Stimulated activated naive CD4-positive, alpha-beta T cell treated with Interleukin-2 at 50 U/mL for 16 hours (primary cell): ENCODE results near the gene SOAT2.
"Not testable (repeated sequence)": the region's sequence is repeated elsewhere in the genome, so short reads cannot be mapped to it uniquely, and the experiment has no call there.

Source experiments
- DNase-seq: peaks from one replicate; lab custom pipeline; 2025; lab: John Stamatoyannopoulos, UW

SOAT2 gene

DNA sequence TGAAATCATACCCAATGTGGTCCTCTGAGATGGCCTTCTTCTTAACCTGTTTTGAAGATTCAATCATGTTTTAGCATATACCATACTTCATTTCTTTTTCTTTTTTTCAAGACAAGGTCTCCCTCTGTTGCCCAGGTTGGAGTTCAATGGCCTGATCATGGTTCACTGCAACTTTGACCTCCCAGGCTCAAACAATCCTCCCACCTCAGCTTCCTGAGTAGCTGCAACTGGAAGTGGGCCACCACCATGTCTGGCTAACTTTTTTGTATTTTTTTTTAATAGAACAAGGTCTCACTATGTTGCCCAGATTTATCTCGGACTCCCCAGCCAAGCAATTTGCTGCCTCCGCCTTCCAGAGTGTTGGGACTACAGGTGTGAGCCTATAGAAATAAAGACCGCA is 30.4 kb downstream of the SOAT2 start:
- DNase-seq = no peak

DNA sequence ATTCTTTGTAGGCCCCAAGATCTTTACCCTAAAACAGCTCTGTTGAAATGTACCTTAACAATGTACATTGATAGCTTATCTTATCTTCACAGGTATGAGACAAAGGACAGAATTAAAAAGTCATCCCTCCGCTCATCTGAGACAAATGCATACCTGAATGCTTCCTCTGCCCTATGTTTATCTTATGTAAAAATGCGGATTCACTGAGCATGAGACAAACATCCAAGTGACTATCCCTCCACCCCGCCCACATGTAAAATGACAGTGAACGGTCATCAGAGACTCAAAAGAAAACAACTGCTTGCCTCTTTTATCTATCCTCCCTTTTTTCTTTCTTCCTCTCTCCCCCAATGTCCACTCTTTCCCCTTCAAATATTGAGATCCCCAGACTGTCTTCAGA is 40.1 kb downstream of the SOAT2 start:
- no peak for DNase-seq

DNA sequence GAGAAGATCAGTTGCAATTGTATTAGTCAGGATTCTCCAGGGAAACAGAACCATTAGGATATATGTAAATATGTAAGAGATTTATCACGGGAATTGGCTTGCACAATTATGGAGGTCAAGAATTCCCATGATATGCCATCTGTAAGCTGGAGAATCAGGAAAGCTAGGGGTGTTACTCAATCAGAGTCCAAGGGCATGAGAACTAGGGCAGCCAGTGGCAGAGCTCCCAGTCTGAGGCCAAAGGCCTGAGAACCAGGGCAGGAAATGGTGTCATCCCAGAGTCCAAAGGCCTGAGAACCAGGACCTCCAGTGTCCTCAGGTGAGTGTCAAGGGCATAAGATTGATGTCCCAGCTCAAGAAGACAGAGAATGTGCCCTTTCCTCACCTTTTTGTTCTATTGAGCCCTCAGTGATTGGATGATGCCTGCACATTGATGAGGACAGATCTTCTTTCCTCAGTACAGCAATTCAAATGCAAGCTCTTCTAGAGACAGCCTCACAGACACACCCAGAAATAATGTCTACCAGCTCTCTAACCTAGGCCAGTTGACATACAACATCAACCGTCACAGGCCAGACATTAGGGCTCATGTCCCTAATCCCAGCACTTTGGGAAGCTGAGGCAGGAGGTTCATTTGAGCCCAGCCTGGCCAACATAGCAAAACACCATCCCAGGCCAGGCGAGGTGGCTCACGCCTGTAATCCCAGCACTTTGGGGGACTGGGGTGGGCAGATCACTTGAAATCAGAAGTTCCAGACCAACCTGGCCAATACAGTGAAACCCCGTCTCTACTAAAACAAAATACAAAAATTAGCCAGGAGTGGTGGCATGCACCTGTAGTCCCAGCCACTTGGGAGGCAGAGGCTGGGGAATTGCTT is 42.3 kb downstream of the SOAT2 start:
- DNase-seq = no peak

DNA sequence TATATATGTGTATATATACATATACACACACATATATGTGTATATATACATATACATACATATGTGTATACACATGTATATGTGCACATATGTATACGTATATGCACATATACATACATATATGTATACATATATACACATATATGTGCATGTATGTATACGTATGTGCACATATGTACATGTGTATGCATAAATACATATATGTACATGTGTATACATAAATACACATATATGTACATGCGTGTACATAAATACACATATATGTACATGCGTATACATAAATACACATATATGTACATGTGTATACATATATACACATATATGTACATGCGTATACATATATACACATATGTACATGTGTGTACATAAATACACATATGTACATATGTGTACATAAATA is 43.9 kb downstream of the SOAT2 start:
- no peak for DNase-seq

DNA sequence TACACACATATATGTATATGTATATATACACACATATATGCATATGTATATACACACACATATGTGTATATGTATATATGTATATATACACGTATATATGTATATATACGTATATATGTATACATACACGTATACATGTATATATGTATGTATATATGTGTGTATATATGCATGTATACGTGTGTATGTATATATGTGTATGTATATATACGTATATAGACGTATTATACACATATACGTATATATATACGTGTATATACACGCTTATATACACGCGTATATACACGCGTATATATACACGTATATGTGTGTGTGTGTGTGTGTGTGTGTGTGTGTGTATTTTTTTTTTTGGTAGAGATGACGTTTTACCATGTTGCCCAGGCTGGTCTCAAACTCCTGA is 44.4 kb downstream of the SOAT2 start:
- no peak for DNase-seq

DNA sequence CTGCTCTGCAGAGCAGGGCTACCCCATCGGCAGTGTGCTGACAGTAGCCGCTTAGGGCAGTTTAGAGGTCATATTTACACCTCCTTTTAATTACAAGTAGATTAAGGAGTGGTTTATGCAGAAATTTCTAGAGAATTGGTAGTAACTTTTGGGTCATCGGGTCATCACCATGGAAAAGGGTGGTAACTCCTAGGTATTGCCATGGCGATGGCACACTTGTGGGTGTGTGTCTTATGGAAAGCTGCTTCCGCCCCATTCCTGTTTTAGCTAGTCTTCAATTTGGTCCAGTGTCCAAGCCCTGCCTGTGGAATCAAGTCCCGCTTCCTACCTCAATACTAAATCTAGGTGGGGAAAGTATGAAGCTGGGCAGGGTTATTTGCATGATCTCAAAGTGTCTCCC is 47.8 kb downstream of the SOAT2 start:
- DNase-seq = no peak

DNA sequence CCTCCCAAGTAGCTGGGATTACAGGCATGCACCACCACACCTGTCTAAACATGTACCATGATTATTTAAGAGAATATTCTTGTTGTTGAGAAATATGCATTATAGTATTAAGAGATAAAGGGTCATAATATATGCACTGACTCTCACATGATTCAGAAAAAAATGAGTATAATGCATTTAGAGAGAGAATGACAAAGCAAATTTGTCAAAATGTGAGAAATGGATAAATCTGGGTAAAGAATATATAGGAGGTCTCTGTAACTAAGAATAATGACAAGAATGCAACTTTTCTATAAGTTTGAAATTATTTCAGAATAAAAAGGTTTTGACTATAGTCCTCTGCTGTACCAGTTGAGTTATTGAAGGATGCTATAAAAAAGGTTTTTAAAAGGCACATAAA is 49.1 kb downstream of the SOAT2 start:
- DNase-seq = no peak

DNA sequence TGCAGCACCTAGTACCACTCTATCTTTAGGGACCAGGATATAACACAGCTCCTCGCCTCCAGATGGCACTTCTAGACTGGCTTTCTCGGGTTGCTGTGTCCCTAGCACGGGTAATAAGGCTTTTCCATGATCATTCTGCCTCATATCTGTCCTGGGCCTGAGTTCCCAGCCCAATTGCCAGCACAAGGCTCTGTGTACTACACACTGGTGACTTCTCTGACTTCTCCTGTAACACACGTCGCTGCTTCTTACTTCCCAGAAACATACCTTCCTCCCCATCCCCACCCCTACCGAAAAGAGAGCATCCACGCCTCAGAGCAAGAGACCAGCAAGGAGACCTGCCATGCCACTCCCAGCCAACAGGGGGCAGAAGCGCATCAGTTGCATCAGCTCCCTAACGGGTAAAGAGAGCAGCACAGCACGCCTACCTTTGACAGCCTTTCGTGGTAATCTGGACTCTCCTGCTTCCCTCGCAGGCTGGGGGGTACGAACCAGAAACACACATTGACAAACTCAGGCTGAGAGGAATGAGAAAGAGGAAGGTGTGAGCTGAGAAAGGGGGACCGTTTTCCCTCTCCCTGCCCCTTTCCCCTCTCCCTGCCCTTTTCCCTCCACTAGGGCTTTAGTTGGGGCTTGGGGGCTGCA is 56.0 kb downstream of the SOAT2 start:
- peak; percentile 87 for DNase-seq

DNA sequence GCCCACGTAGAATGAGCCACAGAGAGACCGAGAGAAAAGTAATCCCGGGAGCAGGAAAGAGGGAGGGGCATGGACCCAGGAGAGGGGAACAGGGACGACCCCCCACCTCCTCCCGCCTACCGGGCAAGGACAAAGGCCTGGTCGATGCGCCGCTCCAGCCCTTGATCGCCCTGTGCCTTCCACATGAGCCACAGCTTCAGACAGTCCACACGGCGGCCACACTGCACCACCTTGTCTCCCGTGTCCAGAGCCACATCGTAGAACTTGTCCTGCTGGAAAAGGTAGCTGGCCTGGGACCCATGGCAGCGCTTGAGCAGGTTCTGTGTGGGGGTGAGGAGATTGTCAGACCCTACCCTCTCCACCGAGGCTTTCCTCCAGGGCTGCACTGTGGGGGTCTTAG is 56.7 kb downstream of the SOAT2 start:
- no peak for DNase-seq

DNA sequence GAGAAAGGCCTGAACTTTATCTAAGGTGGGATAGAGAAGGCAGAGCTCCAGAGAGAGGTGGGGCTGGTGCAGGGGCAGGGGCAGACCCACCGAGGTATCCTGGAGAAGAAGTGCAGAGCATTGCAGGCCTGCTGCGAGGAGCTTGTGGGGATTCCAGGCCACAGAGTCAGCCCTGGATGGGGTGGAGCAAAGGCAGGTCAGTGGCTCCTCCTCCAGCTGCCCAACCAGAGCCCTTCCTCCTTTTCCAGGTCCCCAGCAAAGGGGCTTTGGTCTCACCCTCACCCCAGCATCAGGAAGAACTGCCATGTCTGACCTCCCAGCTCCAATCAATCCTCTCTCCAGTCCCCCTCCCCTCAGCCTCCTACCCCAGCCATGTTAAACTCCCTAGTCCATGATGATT is 57.4 kb downstream of the SOAT2 start:
- no peak for DNase-seq

DNA sequence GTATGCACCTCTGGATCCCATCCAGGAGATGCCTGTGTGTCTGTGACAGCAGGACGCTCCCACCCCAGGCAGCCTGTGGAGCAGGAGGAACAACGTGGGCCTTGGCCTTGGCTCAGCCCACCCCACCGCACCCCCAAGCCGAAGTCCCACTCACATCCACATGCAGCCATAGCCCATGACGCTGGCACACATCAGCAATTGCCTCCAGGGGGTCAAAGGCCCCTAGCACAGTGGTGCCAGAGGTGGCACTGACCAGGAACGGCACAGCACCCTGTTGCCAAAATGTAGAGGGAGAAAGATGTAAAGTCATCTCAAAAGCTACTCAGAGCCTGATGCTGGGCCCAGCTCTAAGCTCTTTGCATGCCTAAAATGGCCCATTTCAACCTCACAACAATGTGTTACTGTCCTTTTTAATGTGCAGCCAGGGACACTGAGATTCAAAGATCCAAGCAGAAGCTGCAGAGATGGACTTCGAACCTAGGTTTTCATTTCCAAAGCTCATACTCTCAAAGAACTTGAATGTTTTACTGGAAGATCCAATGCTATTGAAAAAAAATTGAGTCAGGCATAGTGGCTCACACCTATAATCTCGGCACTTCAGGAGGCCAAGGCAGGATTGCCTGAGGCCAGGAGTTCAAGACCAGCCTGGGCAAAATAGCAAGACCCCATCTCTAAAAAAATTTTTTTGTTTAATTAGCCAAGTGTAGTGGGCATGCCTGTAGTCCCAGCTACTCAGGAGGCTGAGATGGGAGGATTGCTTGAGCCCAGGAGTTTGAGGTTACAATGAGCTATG is 58.0 kb downstream of the SOAT2 start:
- DNase-seq = no peak

DNA sequence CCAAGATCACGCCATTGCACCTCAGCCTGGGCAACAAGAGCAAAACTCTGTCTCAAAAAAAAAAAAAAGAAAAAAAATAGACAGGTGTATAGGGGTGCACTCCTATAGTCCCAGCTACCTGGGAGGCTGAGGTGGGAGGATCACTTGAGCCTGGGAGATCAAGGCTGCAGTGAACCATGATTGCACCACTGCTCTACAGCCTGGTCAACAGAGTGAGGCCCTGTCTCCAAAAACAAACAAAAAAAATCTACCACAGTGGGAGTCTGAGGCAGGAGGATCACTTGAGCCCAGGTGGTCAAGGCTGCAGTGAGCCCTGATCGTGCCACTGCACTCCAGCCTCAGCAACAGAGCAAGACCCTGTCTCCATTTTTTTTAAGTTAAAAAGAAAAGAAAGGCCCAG is 59.7 kb downstream of the SOAT2 start:
- not testable (repeated sequence) for DNase-seq

DNA sequence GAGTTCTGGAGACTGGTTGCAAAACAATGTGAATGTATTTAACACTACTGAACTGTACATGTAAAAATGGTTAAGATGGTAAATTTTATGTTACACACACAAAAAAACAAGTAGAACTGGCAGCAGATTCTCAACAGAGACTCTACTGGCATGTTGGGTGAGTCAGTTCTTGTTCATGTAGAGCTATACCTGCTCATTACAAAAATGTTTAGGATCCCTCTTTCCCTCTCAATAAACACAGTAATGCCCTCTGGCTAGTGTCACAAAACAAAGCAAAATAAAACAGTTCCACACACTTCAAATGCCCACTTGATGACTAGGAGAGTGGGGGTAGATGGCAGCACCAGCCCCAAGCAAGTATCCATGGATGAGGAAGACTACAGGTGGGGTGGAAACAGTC is 63.6 kb downstream of the SOAT2 start:
- DNase-seq = no peak

DNA sequence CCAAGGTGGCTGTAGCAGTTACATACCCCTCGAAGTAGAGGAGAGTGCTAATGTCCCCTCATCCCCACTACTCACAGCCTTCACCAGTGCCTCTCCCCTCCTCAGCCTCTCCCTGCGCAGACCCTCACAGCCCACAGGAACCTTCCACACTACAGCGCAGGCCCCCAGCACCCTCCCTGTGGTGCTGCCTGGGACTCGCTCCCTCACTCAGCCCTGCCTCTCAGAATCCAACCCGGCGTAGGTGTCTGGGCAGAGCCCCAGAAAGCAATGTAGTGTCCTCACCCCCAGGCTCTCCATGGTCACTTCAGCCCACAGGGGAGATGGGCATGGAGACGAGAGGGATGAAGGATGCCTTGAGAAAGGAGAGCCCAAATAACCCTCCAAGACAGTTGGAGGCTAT is 66.4 kb downstream of the SOAT2 start:
- DNase-seq = no peak

DNA sequence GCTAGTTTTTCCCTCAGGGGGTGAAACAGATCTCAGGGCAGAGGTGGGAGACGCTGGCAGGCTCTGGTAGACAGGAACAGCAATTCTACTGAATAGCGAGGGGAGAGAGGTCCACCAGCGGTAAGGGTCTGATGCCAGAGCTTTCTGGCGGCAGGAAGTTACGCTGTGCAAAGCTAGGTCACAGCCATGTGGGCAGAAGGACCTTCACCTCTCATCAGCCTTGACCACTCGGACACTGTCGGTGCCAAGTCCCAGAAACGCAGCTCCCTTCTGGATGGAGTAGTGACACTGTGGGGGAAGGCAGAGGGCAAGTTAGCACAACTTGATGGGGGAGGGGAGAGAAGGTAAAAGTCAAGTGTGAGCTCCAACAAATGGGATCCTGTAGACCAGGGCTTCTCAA is 66.9 kb downstream of the SOAT2 start:
- no peak for DNase-seq

DNA sequence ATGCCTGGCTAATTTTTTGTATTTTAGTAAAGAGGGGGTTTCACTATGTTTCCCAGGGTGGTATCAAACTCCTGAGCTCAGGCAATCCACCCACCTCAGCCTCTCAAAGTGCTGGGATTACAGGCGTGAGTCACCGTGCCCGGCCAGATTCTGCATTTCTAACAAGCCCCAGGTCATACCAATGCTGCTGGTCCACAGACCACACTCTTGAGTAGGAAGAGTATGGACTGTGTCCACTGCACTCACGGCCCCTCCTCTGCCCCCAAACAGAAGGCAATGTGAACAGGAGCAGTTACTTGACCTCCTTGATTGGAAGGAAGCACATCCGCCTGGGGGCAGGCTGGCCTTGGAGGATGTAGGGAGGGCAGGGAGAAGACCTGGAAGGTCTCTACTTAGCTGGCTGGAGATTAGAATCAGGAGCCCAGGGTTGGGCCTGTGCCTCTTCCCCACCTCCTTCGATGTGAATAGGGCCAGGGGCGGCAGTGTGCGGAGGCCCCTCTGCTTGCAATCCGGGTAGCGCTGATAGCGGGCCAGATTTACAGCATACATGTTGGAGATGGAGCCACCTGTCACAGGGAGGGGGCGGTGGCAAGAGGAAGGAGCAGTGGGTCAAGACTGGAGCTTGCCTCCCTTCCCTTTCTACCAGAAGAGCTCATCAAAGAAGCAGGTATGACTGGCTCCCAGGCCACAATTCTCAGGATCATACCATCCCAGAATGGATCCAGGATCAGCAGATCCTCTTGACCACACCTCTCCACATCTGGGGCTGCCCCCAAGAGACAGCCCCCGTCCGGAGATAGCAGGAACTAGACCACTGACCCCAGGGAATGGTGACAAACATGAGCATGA is 67.8 kb downstream of the SOAT2 start:
- no peak for DNase-seq

DNA sequence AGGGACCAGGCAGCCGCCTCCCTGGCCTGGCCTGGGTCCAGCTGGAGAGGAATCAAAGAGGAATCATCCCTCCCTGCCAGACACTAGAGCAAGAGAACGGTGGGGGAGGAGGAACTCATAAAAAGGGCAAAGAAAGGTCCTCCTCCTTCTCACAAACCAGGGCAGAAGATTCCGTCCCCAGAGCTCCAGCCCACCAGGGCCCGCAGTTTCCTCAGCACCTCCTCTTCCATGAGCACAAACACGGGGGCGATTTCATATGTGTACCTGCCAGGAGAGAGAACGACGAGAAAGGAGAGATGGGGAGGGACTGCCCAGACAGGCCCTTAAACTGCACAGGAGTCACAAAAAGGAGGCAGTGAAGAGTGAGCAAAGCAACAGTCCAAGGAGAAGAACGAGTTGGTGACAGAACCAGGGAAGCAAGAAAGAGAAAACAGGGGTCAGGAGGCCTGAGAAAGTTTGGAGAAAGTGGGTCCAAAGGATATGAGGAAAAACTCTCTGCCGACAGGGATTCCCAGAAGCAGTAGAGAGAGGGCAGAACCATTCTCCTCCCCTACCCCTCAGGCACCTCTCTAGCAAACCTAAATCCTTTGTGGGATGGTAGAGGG is 68.5 kb downstream of the SOAT2 start:
- no peak for DNase-seq

DNA sequence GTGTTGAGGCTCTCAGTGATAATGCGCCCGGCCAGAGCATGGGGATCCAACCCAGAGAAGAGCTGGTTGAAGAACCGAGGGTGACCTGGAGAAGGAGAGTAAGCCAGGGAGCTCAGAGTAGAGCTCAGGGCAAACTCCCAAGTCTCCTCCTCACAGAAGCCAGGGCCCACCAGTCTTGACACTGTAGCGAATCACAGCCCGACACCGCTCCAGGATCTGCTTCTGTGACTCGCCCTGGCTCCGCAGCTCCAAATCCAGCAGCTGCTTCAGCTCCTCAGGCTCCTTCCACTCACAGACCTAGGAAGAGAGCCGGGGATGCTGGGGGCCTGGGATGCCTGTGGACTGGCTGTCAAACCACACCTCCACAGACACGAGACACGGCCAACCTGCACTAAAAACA is 69.1 kb downstream of the SOAT2 start:
- no peak for DNase-seq

DNA sequence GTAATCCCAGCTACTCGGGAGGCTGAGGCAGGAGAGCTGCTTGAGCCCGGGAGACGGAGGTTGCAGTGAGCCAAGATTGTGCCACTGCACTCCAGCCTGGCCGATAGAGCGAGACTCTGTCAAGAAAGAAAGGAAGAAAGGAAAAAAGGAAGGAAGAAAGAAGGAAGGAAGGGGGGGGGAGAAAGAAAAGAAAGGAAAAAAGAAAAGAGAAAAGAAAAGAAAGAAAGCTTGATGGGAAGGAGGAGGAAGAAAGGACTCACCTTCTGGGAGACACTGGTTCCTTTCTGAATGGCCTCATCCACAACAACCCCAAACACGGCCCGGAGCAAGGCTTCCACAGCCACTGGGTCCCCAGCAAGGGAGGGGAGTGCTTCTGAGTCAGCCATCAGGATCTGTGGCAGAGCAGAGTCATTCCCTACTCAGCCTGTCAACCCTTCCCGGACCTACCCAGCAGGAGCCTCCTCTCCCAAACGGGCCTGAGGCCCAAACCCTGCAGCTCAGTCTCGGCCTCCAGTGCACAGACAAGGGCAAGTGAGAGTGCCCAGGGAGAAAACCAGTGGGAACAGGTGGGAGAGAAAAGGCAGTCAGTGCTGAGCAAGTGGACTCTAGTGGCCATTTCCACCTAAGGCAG is 69.9 kb downstream of the SOAT2 start:
- no peak for DNase-seq
